Sigmoid colon (tissue), 4 donors: Measurements from ENCODE around the gene EFCAB13.
"Not testable (repeated sequence)": the region's sequence is repeated elsewhere in the genome, so short reads cannot be mapped to it uniquely, and the experiment has no call there.

Experiments used
- POLR2A ChIP-seq, 2 donors: fragments of 450-650 bp; IDR thresholded peaks; one replicate each; pipeline ENCODE4 v1.6.1; 2016; ENCODE audit warnings: antibody characterized with exemption in 2 of 2, mild to moderate bottlenecking in 2 of 2, moderate library complexity in 2 of 2
- POLR2AphosphoS5 ChIP-seq, 4 donors: sonication (generic); formaldehyde crosslinking; IDR thresholded peaks; one replicate each; pipeline ENCODE4 v1.6.1; 2017; ENCODE audit warnings: antibody characterized with exemption in 4 of 4

GRCh38 chr17:47432240-47432639 lies 108.5 kb downstream of the EFCAB13 start:
- not testable (repeated sequence) for TF ChIP-seq POLR2A, POLR2AphosphoS5 (IDR thresholded peaks at IDR 0.05)
